HG02642 (cell line): Measurements from ENCODE around the gene PTCH2.
A peak's percentile ranks its signal among the peaks of the same experiment; 100 is the strongest.
"Not testable (repeated sequence)": the region's sequence is repeated elsewhere in the genome, so short reads cannot be mapped to it uniquely, and the experiment has no call there.

Source experiments
- ATAC-seq: cut with Tn5 transposase; IDR thresholded peaks from one replicate; pipeline ENCODE4 v1.9.1; 2021; ENCODE audit warnings: mild to moderate bottlenecking; ENCODE audit not compliant: unreplicated experiment, poor library complexity

PTCH2 gene

GRCh38 chr1:44819608-44820327 lies 23.3 kb downstream of the PTCH2 start:
- peak; percentile 77 for ATAC-seq

GRCh38 chr1:44819196-44819607 lies 23.9 kb downstream of the PTCH2 start:
- ATAC-seq = no peak

GRCh38 chr1:44817771-44818495 lies 25.1 kb downstream of the PTCH2 start:
- no peak for ATAC-seq

GRCh38 chr1:44817307-44817706 lies 25.7 kb downstream of the PTCH2 start:
- ATAC-seq = no peak

- ATAC-seq = not testable (repeated sequence)
Observed at GRCh38 chr1:44815926-44816325, 27.1 kb downstream of the PTCH2 start.

- ATAC-seq = no peak
Observed at GRCh38 chr1:44812822-44813543, 30.1 kb downstream of the PTCH2 start.

- ATAC-seq = no peak
Observed at GRCh38 chr1:44811234-44811633, 31.8 kb downstream of the PTCH2 start.

GRCh38 chr1:44810762-44811105 lies 32.3 kb downstream of the PTCH2 start:
- not testable (repeated sequence) for ATAC-seq

- no peak for ATAC-seq
Observed at GRCh38 chr1:44810101-44810761, 32.8 kb downstream of the PTCH2 start.

GRCh38 chr1:44808938-44809917 lies 33.8 kb downstream of the PTCH2 start:
- ATAC-seq = peak; percentile 46

GRCh38 chr1:44808063-44808937 lies 34.8 kb downstream of the PTCH2 start, which contains the start of gene BTBD19:
Gene BTBD19 (plus strand): TSS chr1:44808523. CDS start chr1:44808821, 298 bp downstream.
- peak; percentile 21 for ATAC-seq

- peak; percentile 33 for ATAC-seq
Observed at GRCh38 chr1:44807364-44808062, 35.5 kb downstream of the PTCH2 start.

- no peak for ATAC-seq
Observed at GRCh38 chr1:44806704-44807363, 36.2 kb downstream of the PTCH2 start, which contains the start of gene DYNLT4. Gene DYNLT4 (minus strand): TSS chr1:44807351. CDS start chr1:44806668, 683 bp downstream.

GRCh38 chr1:44806025-44806703 lies 36.9 kb downstream of the PTCH2 start:
- no peak for ATAC-seq

- no peak for ATAC-seq
Observed at GRCh38 chr1:44805311-44806024, 37.6 kb downstream of the PTCH2 start.
